Measurements from ENCODE around the gene LRP8. TPM values are rescaled to one million over a fixed set of nuclear protein-coding genes. Genes with fewer than 3 reads are reported as not detected.

Gene LRP8
- total RNA-seq, 4 donors from 2014 or later = 0.36 to 4.2 (median 1.4) TPM

GRCh38 chr1:53367503-53368313, 39.8 kb upstream of the LRP8 start:
- no peak for ATAC-seq
- no peak for DNase-seq
- intact Hi-C loops (cut with DNase I; ENCODE audit: low total_unique reads) = no loop called here
- Histone ChIP-seq H3K4me1 (no peaks in the 10 kb centered on the region), H3K36me3 (no peaks in the 10 kb centered on the region), H3K27ac (no peak overlapping the region), H3K4me3 (no peak overlapping the region), H3K27me3 (no peaks in the 10 kb centered on the region), H3K9me3 (no peaks in the 10 kb centered on the region)
- TF ChIP-seq CTCF (IDR thresholded peaks at IDR 0.05 in 4 of 5, conservative IDR thresholded peaks at IDR 0.05 in 1 of 5) (no peak), POLR2A (IDR thresholded peaks at IDR 0.05) (no peak)
- in situ Hi-C loops (cut with MboI; ENCODE audit: low sequenced_read_pairs in 4 of 4) = no loop called here

GRCh38 chr1:53366901-53367502, 39.1 kb upstream of the LRP8 start:
- ATAC-seq = no peak
- no peak for DNase-seq
- TF ChIP-seq CTCF (IDR thresholded peaks at IDR 0.05 in 4 of 5, conservative IDR thresholded peaks at IDR 0.05 in 1 of 5) (no peak), POLR2A (IDR thresholded peaks at IDR 0.05) (no peak)
- Histone ChIP-seq H3K4me3 (no peak overlapping the region), H3K9me3 (no peaks in the 10 kb centered on the region), H3K4me1 (no peaks in the 10 kb centered on the region), H3K36me3 (no peaks in the 10 kb centered on the region), H3K27ac (no peak overlapping the region), H3K27me3 (no peaks in the 10 kb centered on the region)
- intact Hi-C loops (cut with DNase I; ENCODE audit: low total_unique reads) (no loop called here), in situ Hi-C loops (cut with MboI; ENCODE audit: low sequenced_read_pairs in 4 of 4) (no loop called here)

- intact Hi-C loops (cut with DNase I; ENCODE audit: low total_unique reads) = no loop called here
- no peak for TF ChIP-seq POLR2A (IDR thresholded peaks at IDR 0.05)
- no peak for TF ChIP-seq CTCF (IDR thresholded peaks at IDR 0.05 in 4 of 5, conservative IDR thresholded peaks at IDR 0.05 in 1 of 5)
- ATAC-seq (no peak), DNase-seq (no peak)
- in situ Hi-C loops (cut with MboI; ENCODE audit: low sequenced_read_pairs in 4 of 4) = no loop called here
- no peaks in the 10 kb centered on the region for H3K27me3 ChIP-seq
- H3K36me3 ChIP-seq = no peaks in the 10 kb centered on the region
- H3K4me1 ChIP-seq = no peaks in the 10 kb centered on the region
- H3K9me3 ChIP-seq = no peaks in the 10 kb centered on the region
- H3K27ac ChIP-seq = no peak overlapping the region
- no peak overlapping the region for H3K4me3 ChIP-seq
Observed at GRCh38 chr1:53365437-53366063, 37.7 kb upstream of the LRP8 start.

GRCh38 chr1:53362851-53363642, 35.2 kb upstream of the LRP8 start:
- TF ChIP-seq CTCF (IDR thresholded peaks at IDR 0.05 in 4 of 5, conservative IDR thresholded peaks at IDR 0.05 in 1 of 5) = no peak
- TF ChIP-seq POLR2A (IDR thresholded peaks at IDR 0.05) = no peak
- intact Hi-C loops (cut with DNase I; ENCODE audit: low total_unique reads) (no loop called here), in situ Hi-C loops (cut with MboI; ENCODE audit: low sequenced_read_pairs in 4 of 4) (no loop called here)
- Histone ChIP-seq H3K27me3 (no peaks in the 10 kb centered on the region), H3K4me1 (no peaks in the 10 kb centered on the region), H3K9me3 (no peaks in the 10 kb centered on the region), H3K36me3 (no peaks in the 10 kb centered on the region), H3K27ac (no peak overlapping the region), H3K4me3 (no peak overlapping the region)
- ATAC-seq (no peak), DNase-seq (no peak)
